Activated B cell treated with CpG ODN at 0.5 μM for 24 hours (primary cell): ENCODE data around the gene GPR18. TPM values are rescaled to one million over a fixed set of nuclear protein-coding genes. Genes with fewer than 3 reads are reported as not detected.
A peak's percentile ranks its signal among the peaks of the same experiment; 100 is the strongest.

ENCODE experiments used
- ATAC-seq: fragments of 200-7000 bp; cut with Tn5 transposase; one replicate; pipeline ENCODE4 v1.10.0; 2021; ENCODE audit warnings: low read depth, mild to moderate bottlenecking, moderate library complexity
- CTCF ChIA-PET: fragments of 350-600 bp; sonication (Branson Sonifier 250); formaldehyde crosslinking; loops from one replicate; lab custom pipeline; 2021; ENCODE audit warnings: antibody characterized with exemption; lab: Charles Lee
- POLR2A ChIA-PET: fragments of 350-600 bp; sonication (Branson Sonifier 250); formaldehyde crosslinking; loops from one replicate; lab custom pipeline; 2021; ENCODE audit warnings: antibody characterized with exemption; lab: Charles Lee
- DNase-seq: peaks from one replicate; pipeline ENCODE4 v3.0.0; 2022
- H3K27ac Mint-ChIP-seq: one replicate; pipeline ENCODE4 v1.8.0; 2020; ENCODE audit warnings: mixed read lengths
- H3K27me3 Mint-ChIP-seq: one replicate; pipeline ENCODE4 v1.8.0; 2021; ENCODE audit warnings: mixed read lengths
- H3K36me3 Mint-ChIP-seq: one replicate; pipeline ENCODE4 v1.8.0; 2021; ENCODE audit warnings: low read depth, mixed read lengths
- H3K4me1 Mint-ChIP-seq: one replicate; pipeline ENCODE4 v1.8.0; 2021; ENCODE audit warnings: mixed read lengths
- H3K4me3 Mint-ChIP-seq: one replicate; pipeline ENCODE4 v1.8.0; 2020; ENCODE audit warnings: mild to moderate bottlenecking, mixed read lengths
- H3K9me3 Mint-ChIP-seq: one replicate; pipeline ENCODE4 v1.8.0; 2020; ENCODE audit warnings: mixed read lengths
- intact Hi-C: fragments of 100-400 bp; cut with micrococcal nuclease; formaldehyde crosslinking; loops from one replicate; pipeline ENCODE4 v1.15.1; 2024
- total RNA-seq: library from RNA; stranded (reverse); gene quantifications from 2 replicates; pipeline ENCODE4 v1.2.3, GENCODE V29; 2022
- TF ChIP-seq, protein P1 (sequence below): fragments of 200-600 bp; IDR thresholded peaks from one replicate; pipeline ENCODE4 v1.8.0; 2022; ENCODE audit warnings: antibody characterized with exemption, mild to moderate bottlenecking

GPR18 gene
- total RNA-seq, 1 donor from 2014 or later: 29.0 TPM

DNA sequence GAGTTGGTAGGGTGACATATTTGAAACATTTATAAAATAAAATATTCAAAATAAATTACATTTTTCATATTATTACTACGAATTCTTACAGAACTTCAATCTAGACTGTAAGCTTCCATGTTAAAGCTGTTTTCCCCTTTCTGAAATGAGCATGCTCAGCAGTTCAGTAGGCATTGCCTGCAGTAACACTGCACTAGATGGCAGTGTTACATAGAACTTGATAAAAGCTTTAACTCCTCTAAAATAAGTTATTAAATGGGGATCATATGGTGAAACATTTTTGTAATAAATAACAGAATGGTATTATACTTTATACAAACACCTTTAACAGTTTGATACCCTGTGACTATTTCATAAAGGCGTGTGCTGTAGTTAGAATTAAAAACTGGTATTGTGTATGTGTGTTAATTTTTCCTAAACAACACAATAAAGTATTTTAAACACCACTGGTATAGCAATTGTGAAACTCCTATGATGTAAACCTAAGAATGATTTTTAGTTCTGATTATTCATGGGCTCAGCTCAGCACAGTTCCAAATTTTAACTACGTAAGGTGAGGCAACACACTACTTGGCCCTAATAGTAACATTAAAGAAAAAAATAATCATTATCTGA lies 11.6 kb upstream of the GPR18 start:
- peak; percentile 70 for ATAC-seq
- peaks cover 28% of the 10 kb centered on the region for H3K36me3 Mint-ChIP-seq
- DNase-seq: no peak
- TF ChIP-seq, protein P1, sequence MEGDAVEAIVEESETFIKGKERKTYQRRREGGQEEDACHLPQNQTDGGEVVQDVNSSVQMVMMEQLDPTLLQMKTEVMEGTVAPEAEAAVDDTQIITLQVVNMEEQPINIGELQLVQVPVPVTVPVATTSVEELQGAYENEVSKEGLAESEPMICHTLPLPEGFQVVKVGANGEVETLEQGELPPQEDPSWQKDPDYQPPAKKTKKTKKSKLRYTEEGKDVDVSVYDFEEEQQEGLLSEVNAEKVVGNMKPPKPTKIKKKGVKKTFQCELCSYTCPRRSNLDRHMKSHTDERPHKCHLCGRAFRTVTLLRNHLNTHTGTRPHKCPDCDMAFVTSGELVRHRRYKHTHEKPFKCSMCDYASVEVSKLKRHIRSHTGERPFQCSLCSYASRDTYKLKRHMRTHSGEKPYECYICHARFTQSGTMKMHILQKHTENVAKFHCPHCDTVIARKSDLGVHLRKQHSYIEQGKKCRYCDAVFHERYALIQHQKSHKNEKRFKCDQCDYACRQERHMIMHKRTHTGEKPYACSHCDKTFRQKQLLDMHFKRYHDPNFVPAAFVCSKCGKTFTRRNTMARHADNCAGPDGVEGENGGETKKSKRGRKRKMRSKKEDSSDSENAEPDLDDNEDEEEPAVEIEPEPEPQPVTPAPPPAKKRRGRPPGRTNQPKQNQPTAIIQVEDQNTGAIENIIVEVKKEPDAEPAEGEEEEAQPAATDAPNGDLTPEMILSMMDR: peak; percentile 48
- H3K9me3 Mint-ChIP-seq: peaks cover 6% of the 10 kb centered on the region
- H3K27me3 Mint-ChIP-seq: no peaks in the 10 kb centered on the region
- peaks cover 65% of the 10 kb centered on the region for H3K4me1 Mint-ChIP-seq
- ChIA-PET CTCF (interaction anchor here (0.5 to 10.6 kb wide), 60 partner anchors 9 to 647 kb away, joined by 3 to 370 read pairs (median 5); partner anchors contain the start of genes GPR18, GPR183 and UBAC2), POLR2A (interaction anchor here (0.6 to 4.0 kb wide), 27 partner anchors 9 to 300 kb away, joined by 3 to 45 read pairs (median 8); partner anchors contain the start of genes GPR18, GPR183 and UBAC2)
- peak overlapping the region; percentile 74 for H3K27ac Mint-ChIP-seq
- intact Hi-C loops: loop anchor here (1.0 to 5.0 kb wide), 13 partner anchors 13 to 1245 kb away; partner anchors contain the start of genes GPR183 and TM9SF2
- H3K4me3 Mint-ChIP-seq: no peak overlapping the region

DNA sequence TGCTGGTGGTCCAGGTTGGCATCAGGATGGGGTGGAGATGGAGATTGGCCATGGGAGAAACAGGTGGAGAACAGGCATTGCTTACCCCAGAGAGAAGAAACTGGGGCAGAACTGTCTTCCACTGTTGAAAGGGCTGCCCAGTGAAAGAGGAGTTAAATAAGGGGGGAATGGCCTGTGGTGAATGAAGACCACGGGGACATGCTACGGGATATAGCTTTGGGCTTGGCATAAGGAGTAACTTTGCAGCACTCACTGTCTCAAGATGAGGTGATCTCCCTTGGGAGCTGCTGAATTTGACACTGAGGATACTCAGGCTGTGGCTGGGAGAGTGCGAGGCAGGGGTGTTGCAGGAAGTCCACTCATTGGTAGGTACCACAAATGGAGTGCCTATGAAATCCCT lies 10.6 kb upstream of the GPR18 start:
- ATAC-seq: no peak

DNA sequence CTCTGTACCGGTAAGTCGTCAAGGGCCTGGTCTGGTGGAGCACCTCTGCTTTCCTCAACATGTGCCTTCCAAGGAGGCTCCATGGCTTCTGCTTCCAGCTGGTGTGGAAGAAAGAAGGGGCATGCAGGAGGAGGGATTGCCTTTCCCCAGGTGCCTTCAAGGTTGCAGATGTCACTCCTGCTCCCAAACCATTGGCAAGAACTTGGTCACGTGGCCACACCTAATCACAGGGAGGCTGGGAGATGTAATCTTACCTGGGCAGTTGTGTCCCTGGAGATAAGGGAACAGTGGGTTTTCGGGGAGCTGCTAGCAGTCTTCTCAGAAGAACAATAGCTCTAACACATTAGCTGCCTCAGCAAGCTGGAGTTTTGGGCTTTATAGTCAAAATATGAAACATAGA lies 9.7 kb upstream of the GPR18 start:
- TF ChIP-seq, protein P1: no peak
- no peak overlapping the region for H3K27ac Mint-ChIP-seq
- DNase-seq (no peak), ATAC-seq (no peak)
- ChIA-PET CTCF (interaction anchor here (0.9 to 10.6 kb wide), 14 partner anchors 9 to 427 kb away, joined by 3 to 370 read pairs (median 15); partner anchors contain the start of gene UBAC2), POLR2A (interaction anchor here (0.5 to 5.6 kb wide), 6 partner anchors 66 to 967 kb away, joined by 3 to 77 read pairs (median 16); partner anchors contain the start of gene UBAC2)
- intact Hi-C loops: loop anchor here (2.0 to 5.0 kb wide), 2 partner anchors 401 to 967 kb away; no protein-coding TSS in a partner anchor
- no peak overlapping the region for H3K4me3 Mint-ChIP-seq
- H3K36me3 Mint-ChIP-seq: peaks cover 27% of the 10 kb centered on the region
- H3K27me3 Mint-ChIP-seq: no peaks in the 10 kb centered on the region
- peaks cover 69% of the 10 kb centered on the region for H3K4me1 Mint-ChIP-seq
- peaks cover 6% of the 10 kb centered on the region for H3K9me3 Mint-ChIP-seq

More for the DNA sequence above, 10.6 kb upstream of the GPR18 start:
- H3K9me3 Mint-ChIP-seq: peaks cover 6% of the 10 kb centered on the region
- CTCF ChIA-PET: interaction anchor here (0.7 to 10.6 kb wide), 38 partner anchors 9 to 648 kb away, joined by 3 to 370 read pairs (median 8); partner anchors contain the start of genes GPR18 and UBAC2
- H3K27ac Mint-ChIP-seq: no peak overlapping the region
- H3K4me3 Mint-ChIP-seq: no peak overlapping the region
- H3K4me1 Mint-ChIP-seq: peaks cover 67% of the 10 kb centered on the region
- no peak for DNase-seq
- POLR2A ChIA-PET: interaction anchor here (0.6 to 4.0 kb wide), 13 partner anchors 8 to 166 kb away, joined by 3 to 45 read pairs (median 13); partner anchors contain the start of genes GPR18 and UBAC2
- H3K36me3 Mint-ChIP-seq: peaks cover 25% of the 10 kb centered on the region
- intact Hi-C loops: loop anchor here (1.0 to 5.0 kb wide), 7 partner anchors 106 to 1245 kb away; no protein-coding TSS in a partner anchor
- TF ChIP-seq, protein P1: no peak
- no peaks in the 10 kb centered on the region for H3K27me3 Mint-ChIP-seq

DNA sequence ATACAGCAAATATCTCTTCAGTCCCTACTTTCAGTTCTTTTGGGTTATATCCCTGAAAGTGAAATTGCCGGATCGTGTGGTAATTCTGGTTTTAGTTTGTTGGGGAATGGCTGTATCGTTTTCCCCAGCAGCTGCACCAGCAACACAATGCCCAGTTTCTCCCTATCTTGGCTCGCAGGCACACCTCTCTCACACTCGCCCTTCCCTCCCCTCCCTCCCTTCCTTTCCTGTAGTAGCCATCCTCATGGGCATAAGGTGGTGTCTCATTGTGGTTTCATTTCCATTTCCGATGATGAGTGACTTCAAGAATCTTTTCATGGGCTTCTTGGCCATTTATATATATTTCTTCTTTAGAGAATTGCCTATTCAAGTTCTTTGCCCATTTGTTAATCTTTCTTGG lies 8.6 kb upstream of the GPR18 start:
- H3K4me1 Mint-ChIP-seq: peaks cover 73% of the 10 kb centered on the region
- DNase-seq (no peak), ATAC-seq (no peak)
- no peaks in the 10 kb centered on the region for H3K9me3 Mint-ChIP-seq
- POLR2A ChIA-PET: interaction anchor here (1.0 to 5.6 kb wide), 3 partner anchors 64 to 167 kb away, joined by 3 to 77 read pairs (median 4); partner anchors contain the start of gene UBAC2
- TF ChIP-seq, protein P1: no peak
- intact Hi-C loops: loop anchor here (1.0 to 5.0 kb wide), 4 partner anchors 71 to 427 kb away; no protein-coding TSS in a partner anchor
- CTCF ChIA-PET: interaction anchor here (1.1 to 10.6 kb wide), 14 partner anchors 11 to 426 kb away, joined by 3 to 370 read pairs (median 18); partner anchors contain the start of gene UBAC2
- H3K27me3 Mint-ChIP-seq: no peaks in the 10 kb centered on the region
- no peak overlapping the region for H3K4me3 Mint-ChIP-seq
- H3K27ac Mint-ChIP-seq: no peak overlapping the region
- H3K36me3 Mint-ChIP-seq: peaks cover 26% of the 10 kb centered on the region
